A549 (cell line): ENCODE measurements around the gene THADA. TPM values are rescaled to one million over a fixed set of nuclear protein-coding genes. Genes with fewer than 3 reads are reported as not detected.
A peak's percentile ranks its signal among the peaks of the same experiment; 100 is the strongest.

Experiments used
- ATAC-seq, 2 experiments: fragments of 200-7000 bp in 1 of 2; fragments of >200 bp in 1 of 2; cut with Nextera tagmentation in 1 of 2; cut with Tn5 transposase in 1 of 2; 3 replicates each; pipeline versions ENCODE4 v1.8.0 to v1.9.1; 2018 to 2020; ENCODE audit warnings: mild to moderate bottlenecking in 1 of 2, moderate library complexity in 1 of 2
- CTCF ChIA-PET: fragments of 300-600 bp; sonication (Branson Sonifier 250); formaldehyde crosslinking; extraction: SDS; loops from one replicate; lab custom pipeline; 2021; ENCODE audit warnings: antibody characterized with exemption, inconsistent platforms; lab: Yijun Ruan, JAX
- POLR2A ChIA-PET: fragments of 350-600 bp; formaldehyde crosslinking; extraction: SDS; loops from one replicate; lab custom pipeline; 2021; ENCODE audit warnings: antibody characterized with exemption, inconsistent platforms; lab: Yijun Ruan, JAX
- DNase-seq, 2 experiments: peaks; one replicate each; pipeline versions ENCODE4 v3.0.0 to v3.0.0-alpha.2; 2011 to 2016; ENCODE audit warnings: low read depth in 1 of 2, low spot score in 1 of 2
- FAIRE-seq: peaks from 2 replicates; lab custom pipeline; 2011; peaks lifted over from hg19 to GRCh38; lab: Jason Lieb, UNC
- H3K27ac ChIP-seq, 2 experiments: fragments of >200 bp; sonication (Bioruptor Twin); formaldehyde crosslinking; 3 replicates each; pipeline ENCODE4 v1.5.1; 2016 to 2017
- H3K4me1 ChIP-seq: fragments of >200 bp; sonication (Bioruptor Twin); formaldehyde crosslinking; 3 replicates; pipeline ENCODE4 v1.6.1; 2016
- H3K4me2 ChIP-seq: fragments of >200 bp; sonication (Bioruptor Twin); formaldehyde crosslinking; 3 replicates; pipeline ENCODE4 v1.6.1; 2016
- H3K4me3 ChIP-seq: fragments of >200 bp; sonication (Bioruptor Twin); formaldehyde crosslinking; 3 replicates; pipeline ENCODE4 v1.5.1; 2016
- H3K9me3 ChIP-seq: fragments of >200 bp; sonication (Bioruptor Twin); formaldehyde crosslinking; 3 replicates; pipeline ENCODE4 v1.6.1; 2016
- CHD2 ChIP-seq: fragments of 150-350 bp; IDR thresholded peaks from 2 replicates; pipeline ENCODE4 v1.6.1; 2014; ENCODE audit warnings: low read length; ENCODE audit not compliant: partially characterized antibody
- EP300 ChIP-seq, 2 experiments: fragments of >200 bp; sonication (Bioruptor Twin); formaldehyde crosslinking; IDR thresholded peaks; 2 replicates in 1 of 2; 3 replicates in 1 of 2; pipeline ENCODE4 v1.6.1; 2016 to 2017
- GATA3 ChIP-seq: IDR thresholded peaks from 2 replicates; pipeline ENCODE4 v1.6.1; 2012; ENCODE audit warnings: borderline replicate concordance
- HOXA7 ChIP-seq: fragments of 250-450 bp; sonication (Bioruptor Pico); IDR thresholded peaks from 2 replicates; pipeline ENCODE4 v1.5.0; 2020; ENCODE audit warnings: mild to moderate bottlenecking, moderate library complexity
- HOXB13 ChIP-seq: fragments of 250-450 bp; sonication (Bioruptor Pico); IDR thresholded peaks from 2 replicates; pipeline ENCODE4 v1.5.0; 2020; ENCODE audit warnings: low read depth, mild to moderate bottlenecking, moderate library complexity
- JUNB ChIP-seq: fragments of >200 bp; sonication (Bioruptor Twin); formaldehyde crosslinking; IDR thresholded peaks from 2 replicates; pipeline ENCODE4 v1.6.1; 2016
- MAFK ChIP-seq: fragments of 450-650 bp; IDR thresholded peaks from 2 replicates; pipeline ENCODE4 v1.6.1; 2014; ENCODE audit not compliant: partially characterized antibody
- NFE2L2 ChIP-seq: fragments of 150-350 bp; conservative IDR thresholded peaks from 2 replicates; pipeline ENCODE4 v1.6.1; 2014; ENCODE audit warnings: low read length
- NR3C1 ChIP-seq: fragments of >200 bp; sonication (Bioruptor Twin); formaldehyde crosslinking; IDR thresholded peaks from 3 replicates; pipeline ENCODE4 v1.6.1; 2017
- RARB ChIP-seq: fragments of 250-450 bp; sonication (Bioruptor Pico); IDR thresholded peaks from 2 replicates; pipeline ENCODE4 v1.8.0; 2021; ENCODE audit warnings: mild to moderate bottlenecking, moderate library complexity
- RCOR1 ChIP-seq: fragments of 150-350 bp; IDR thresholded peaks from 2 replicates; pipeline ENCODE4 v1.6.1; 2014; ENCODE audit warnings: antibody characterized with exemption, low read length, low read depth
- RNF2 ChIP-seq: fragments of 200-600 bp; sonication (generic); IDR thresholded peaks from 2 replicates; pipeline ENCODE4 v1.6.1; 2016; ENCODE audit warnings: low read depth, mild to moderate bottlenecking, antibody characterized with exemption, moderate library complexity, borderline replicate concordance
- ZFP36 ChIP-seq: fragments of 450-650 bp; IDR thresholded peaks from 2 replicates; pipeline ENCODE4 v1.6.1; 2014; ENCODE audit warnings: borderline replicate concordance; ENCODE audit not compliant: partially characterized antibody
- ZNF302 ChIP-seq: fragments of 250-450 bp; sonication (Bioruptor Pico); IDR thresholded peaks from 2 replicates; pipeline ENCODE4 v1.9.0; 2021; ENCODE audit warnings: inconsistent platforms, mild to moderate bottlenecking, moderate library complexity
- WGBS: methylation state at CpG from one replicate; pipeline ENCODE4 v1.1.6; 2017; ENCODE audit errors: missing lambda C conversion rate; 5-methylcytosine and 5-hydroxymethylcytosine counted together
- polyA plus RNA-seq, 4 experiments: library from polyadenylated mRNA; depleted of rRNA in 3 of 4; stranded (reverse); fragments of >200 nt; fragmentation: RNase III in 1 of 4; extraction: RNeasy Plus Mini Kit Qiagen cat#74134 plus additional on column Dnase treatment in 1 of 4; gene quantifications; 2 replicates in 3 of 4; 3 replicates in 1 of 4; pipeline ENCODE4 v1.2.3, GENCODE V29; 2011 to 2017
- TF ChIP-seq, protein P1 (sequence below): fragments of 200-600 bp; sonication (generic); IDR thresholded peaks from 2 replicates; pipeline ENCODE4 v1.6.1; 2016; ENCODE audit warnings: antibody characterized with exemption, mild to moderate bottlenecking, moderate library complexity
- TF ChIP-seq, protein P2 (sequence below): fragments of 250-450 bp; sonication (Bioruptor Pico); IDR thresholded peaks from 2 replicates; pipeline ENCODE4 v1.5.0; 2021; ENCODE audit warnings: mild to moderate bottlenecking, moderate library complexity, borderline replicate concordance
- TF ChIP-seq, protein P3 (sequence below): fragments of >200 bp; sonication (Bioruptor Twin); formaldehyde crosslinking; IDR thresholded peaks from 3 replicates; pipeline ENCODE4 v1.5.1; 2016
- TF ChIP-seq, protein P4 (sequence below): fragments of 450-650 bp; IDR thresholded peaks from 2 replicates; pipeline ENCODE4 v1.6.1; 2014; ENCODE audit warnings: antibody characterized with exemption
- TF ChIP-seq, protein P5 (sequence below): fragments of 150-350 bp; IDR thresholded peaks from 2 replicates; pipeline ENCODE4 v1.6.1; 2014; ENCODE audit warnings: low read depth, mild to moderate bottlenecking, low read length

The THADA gene
- polyA plus RNA-seq, 2 of the 4 experiments (the other 2 are of a cell fraction) = 21.8 to 37.9 TPM

DNA sequence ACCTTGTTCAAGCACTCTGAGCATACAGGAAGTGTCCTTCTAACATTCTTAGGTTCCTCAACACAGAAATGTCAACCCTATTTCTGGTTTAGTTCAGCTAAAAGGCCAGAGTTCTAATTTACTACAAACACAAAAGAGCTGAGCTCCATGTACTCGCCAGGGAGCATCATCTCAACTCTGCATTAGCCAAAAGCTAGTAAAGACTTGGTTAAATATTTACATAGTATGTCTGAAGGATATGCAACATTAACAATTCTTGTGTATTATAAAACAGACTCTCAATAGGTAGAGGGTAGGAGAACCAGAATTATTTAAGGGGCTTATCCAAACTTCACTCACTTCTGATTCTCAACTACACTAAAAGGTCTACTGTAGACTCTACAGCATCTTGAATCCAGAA lies 154.6 kb downstream of the THADA start:
- H3K4me2 ChIP-seq = peak overlapping the region; percentile 59
- H3K27ac ChIP-seq = peak overlapping the region; percentile 11 to 28; a peak in 3 of 6 replicates
- 0 out of 3 replicates have a peak overlapping the region, but pooled peaks have one; percentile 4 for H3K4me3 ChIP-seq
- H3K9me3 ChIP-seq = no peaks in the 10 kb centered on the region
- FAIRE-seq = no peak
- ChIA-PET POLR2A (no interaction called here), CTCF (interaction anchor here (1.0 to 2.7 kb wide), 2 partner anchors 43 to 64 kb away, joined by 3 to 12 read pairs; no protein-coding TSS in a partner anchor)
- TF ChIP-seq, protein P1, sequence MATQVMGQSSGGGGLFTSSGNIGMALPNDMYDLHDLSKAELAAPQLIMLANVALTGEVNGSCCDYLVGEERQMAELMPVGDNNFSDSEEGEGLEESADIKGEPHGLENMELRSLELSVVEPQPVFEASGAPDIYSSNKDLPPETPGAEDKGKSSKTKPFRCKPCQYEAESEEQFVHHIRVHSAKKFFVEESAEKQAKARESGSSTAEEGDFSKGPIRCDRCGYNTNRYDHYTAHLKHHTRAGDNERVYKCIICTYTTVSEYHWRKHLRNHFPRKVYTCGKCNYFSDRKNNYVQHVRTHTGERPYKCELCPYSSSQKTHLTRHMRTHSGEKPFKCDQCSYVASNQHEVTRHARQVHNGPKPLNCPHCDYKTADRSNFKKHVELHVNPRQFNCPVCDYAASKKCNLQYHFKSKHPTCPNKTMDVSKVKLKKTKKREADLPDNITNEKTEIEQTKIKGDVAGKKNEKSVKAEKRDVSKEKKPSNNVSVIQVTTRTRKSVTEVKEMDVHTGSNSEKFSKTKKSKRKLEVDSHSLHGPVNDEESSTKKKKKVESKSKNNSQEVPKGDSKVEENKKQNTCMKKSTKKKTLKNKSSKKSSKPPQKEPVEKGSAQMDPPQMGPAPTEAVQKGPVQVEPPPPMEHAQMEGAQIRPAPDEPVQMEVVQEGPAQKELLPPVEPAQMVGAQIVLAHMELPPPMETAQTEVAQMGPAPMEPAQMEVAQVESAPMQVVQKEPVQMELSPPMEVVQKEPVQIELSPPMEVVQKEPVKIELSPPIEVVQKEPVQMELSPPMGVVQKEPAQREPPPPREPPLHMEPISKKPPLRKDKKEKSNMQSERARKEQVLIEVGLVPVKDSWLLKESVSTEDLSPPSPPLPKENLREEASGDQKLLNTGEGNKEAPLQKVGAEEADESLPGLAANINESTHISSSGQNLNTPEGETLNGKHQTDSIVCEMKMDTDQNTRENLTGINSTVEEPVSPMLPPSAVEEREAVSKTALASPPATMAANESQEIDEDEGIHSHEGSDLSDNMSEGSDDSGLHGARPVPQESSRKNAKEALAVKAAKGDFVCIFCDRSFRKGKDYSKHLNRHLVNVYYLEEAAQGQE = no peak
- TF ChIP-seq, protein P2, sequence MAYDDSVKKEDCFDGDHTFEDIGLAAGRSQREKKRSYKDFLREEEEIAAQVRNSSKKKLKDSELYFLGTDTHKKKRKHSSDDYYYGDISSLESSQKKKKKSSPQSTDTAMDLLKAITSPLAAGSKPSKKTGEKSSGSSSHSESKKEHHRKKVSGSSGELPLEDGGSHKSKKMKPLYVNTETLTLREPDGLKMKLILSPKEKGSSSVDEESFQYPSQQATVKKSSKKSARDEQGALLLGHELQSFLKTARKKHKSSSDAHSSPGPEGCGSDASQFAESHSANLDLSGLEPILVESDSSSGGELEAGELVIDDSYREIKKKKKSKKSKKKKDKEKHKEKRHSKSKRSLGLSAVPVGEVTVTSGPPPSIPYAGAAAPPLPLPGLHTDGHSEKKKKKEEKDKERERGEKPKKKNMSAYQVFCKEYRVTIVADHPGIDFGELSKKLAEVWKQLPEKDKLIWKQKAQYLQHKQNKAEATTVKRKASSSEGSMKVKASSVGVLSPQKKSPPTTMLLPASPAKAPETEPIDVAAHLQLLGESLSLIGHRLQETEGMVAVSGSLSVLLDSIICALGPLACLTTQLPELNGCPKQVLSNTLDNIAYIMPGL (CRISPR knock-in tag) = no peak
- TF ChIP-seq ZNF302 (CRISPR knock-in tag) = no peak
- TF ChIP-seq ZFP36 = no peak
- TF ChIP-seq CHD2 = no peak
- TF ChIP-seq NFE2L2 = no peak
- TF ChIP-seq RNF2 = no peak
- TF ChIP-seq HOXA7 (CRISPR knock-in tag) = no peak
- TF ChIP-seq, protein P3, sequence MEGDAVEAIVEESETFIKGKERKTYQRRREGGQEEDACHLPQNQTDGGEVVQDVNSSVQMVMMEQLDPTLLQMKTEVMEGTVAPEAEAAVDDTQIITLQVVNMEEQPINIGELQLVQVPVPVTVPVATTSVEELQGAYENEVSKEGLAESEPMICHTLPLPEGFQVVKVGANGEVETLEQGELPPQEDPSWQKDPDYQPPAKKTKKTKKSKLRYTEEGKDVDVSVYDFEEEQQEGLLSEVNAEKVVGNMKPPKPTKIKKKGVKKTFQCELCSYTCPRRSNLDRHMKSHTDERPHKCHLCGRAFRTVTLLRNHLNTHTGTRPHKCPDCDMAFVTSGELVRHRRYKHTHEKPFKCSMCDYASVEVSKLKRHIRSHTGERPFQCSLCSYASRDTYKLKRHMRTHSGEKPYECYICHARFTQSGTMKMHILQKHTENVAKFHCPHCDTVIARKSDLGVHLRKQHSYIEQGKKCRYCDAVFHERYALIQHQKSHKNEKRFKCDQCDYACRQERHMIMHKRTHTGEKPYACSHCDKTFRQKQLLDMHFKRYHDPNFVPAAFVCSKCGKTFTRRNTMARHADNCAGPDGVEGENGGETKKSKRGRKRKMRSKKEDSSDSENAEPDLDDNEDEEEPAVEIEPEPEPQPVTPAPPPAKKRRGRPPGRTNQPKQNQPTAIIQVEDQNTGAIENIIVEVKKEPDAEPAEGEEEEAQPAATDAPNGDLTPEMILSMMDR = no peak
- TF ChIP-seq, protein P4, sequence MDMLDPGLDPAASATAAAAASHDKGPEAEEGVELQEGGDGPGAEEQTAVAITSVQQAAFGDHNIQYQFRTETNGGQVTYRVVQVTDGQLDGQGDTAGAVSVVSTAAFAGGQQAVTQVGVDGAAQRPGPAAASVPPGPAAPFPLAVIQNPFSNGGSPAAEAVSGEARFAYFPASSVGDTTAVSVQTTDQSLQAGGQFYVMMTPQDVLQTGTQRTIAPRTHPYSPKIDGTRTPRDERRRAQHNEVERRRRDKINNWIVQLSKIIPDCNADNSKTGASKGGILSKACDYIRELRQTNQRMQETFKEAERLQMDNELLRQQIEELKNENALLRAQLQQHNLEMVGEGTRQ = no peak
- TF ChIP-seq HOXB13 = no peak
- TF ChIP-seq JUNB = no peak
- no peak for TF ChIP-seq EP300 (IDR thresholded peaks at IDR 0.05)
- ATAC-seq = peak in 1 of 2 experiments; percentile 23; a peak in 1 of 6 replicates
- WGBS = 38% methylated on average over 1 of the region's 1 CpG
- DNase-seq = no peak
- H3K4me1 ChIP-seq = peaks cover 54% of the 10 kb centered on the region

DNA sequence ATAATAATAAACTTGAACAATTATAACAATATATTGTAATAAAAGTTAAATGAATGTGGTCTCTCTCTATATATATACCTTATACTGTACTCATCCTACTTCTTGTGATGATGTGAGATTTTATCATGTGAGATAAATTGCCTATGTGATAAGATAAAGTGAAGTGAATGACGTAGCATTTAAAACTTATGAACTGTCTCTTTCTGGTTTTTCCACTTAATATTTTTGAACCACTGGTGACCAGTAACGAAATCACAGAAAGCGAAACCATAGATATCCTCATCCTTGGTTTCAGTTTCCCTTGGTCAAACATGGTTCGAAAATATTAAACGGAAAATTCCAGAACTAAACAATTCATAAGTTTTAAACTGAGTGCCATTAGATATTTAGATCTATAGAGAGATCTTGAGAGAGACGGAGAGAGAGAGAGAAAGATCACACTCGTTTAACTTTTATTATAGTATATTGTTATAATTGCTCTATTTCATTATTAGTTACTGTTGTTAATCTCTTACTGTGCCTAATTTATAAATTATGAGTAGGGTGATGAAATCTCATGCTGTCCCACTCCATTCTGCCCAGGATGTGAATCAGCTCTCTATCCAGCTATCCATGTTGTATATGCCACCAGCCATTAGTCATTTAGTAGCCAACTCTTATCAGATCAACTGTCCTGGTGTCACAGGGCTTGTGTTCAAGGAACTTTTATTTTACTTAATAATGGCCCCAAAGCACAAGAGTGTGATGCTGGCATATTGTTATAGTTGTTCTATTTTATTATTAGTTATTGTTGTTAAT lies 156.8 kb downstream of the THADA start:
- FAIRE-seq (no peak), ATAC-seq (peak; percentile 44; a peak in 1 of 6 replicates), DNase-seq (peak in 1 of 2 experiments; percentile 33)
- Histone ChIP-seq H3K4me1 (peaks cover 54% of the 10 kb centered on the region), H3K9me3 (no peaks in the 10 kb centered on the region), H3K4me3 (no peak overlapping the region), H3K4me2 (peak overlapping the region; percentile 59)
- CTCF ChIA-PET = interaction anchor here (1.0 to 1.2 kb wide), 2 partner anchors 13 to 53 kb away, joined by 3 read pairs; no protein-coding TSS in a partner anchor
- POLR2A ChIA-PET = no interaction called here
- WGBS = 80% methylated on average over 7 of the region's 7 CpGs
- TF ChIP-seq RCOR1 = no peak
- peak; percentile 36; the same call in 1 of the 2 replicates for TF ChIP-seq GATA3
- no peak for TF ChIP-seq NR3C1
- TF ChIP-seq MAFK = no peak
- TF ChIP-seq, protein P5, sequence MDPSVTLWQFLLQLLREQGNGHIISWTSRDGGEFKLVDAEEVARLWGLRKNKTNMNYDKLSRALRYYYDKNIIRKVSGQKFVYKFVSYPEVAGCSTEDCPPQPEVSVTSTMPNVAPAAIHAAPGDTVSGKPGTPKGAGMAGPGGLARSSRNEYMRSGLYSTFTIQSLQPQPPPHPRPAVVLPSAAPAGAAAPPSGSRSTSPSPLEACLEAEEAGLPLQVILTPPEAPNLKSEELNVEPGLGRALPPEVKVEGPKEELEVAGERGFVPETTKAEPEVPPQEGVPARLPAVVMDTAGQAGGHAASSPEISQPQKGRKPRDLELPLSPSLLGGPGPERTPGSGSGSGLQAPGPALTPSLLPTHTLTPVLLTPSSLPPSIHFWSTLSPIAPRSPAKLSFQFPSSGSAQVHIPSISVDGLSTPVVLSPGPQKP = no peak
- no peak for TF ChIP-seq RARB (CRISPR knock-in tag)
- TF ChIP-seq, all 56 proteins: peak for 1
- H3K27ac ChIP-seq = peak overlapping the region in 1 of 2 experiments; percentile 52; a peak in 3 of 6 replicates
